Keratinocyte (primary cell): ENCODE results near the gene ARHGAP20. TPM values are rescaled to one million over a fixed set of nuclear protein-coding genes. Genes with fewer than 3 reads are reported as not detected.

ENCODE experiments used
- DNase-seq: peaks from one replicate; pipeline ENCODE4 v3.0.0-alpha.2; 2011; ENCODE audit warnings: low read depth, missing footprints, low spot score
- FAIRE-seq: peaks from 2 replicates; lab custom pipeline; 2011; peaks lifted over from hg19 to GRCh38; lab: Jason Lieb, UNC
- H2AFZ ChIP-seq: 2 replicates; pipeline ENCODE4 v1.6.0; 2012; ENCODE audit warnings: low read length, control low read depth, inconsistent platforms; ENCODE audit not compliant: control insufficient read depth
- H3K27ac ChIP-seq: 2 replicates; pipeline ENCODE4 v1.5.1; 2011; ENCODE audit warnings: low read length; ENCODE audit not compliant: control insufficient read depth, insufficient read depth
- H3K27me3 ChIP-seq: 3 replicates; pipeline ENCODE4 v1.6.0; 2011; ENCODE audit warnings: low read length; ENCODE audit not compliant: control insufficient read depth, insufficient read depth; ENCODE audit errors: extremely low read depth
- H3K36me3 ChIP-seq, 2 experiments: 2 replicates in 1 of 2; 3 replicates in 1 of 2; pipeline ENCODE4 v1.5.1; 2011; ENCODE audit warnings: low read length in 2 of 2, mild to moderate bottlenecking in 1 of 2; ENCODE audit not compliant: control insufficient read depth in 2 of 2, insufficient read depth in 2 of 2; ENCODE audit errors: extremely low read depth in 1 of 2
- H3K4me1 ChIP-seq: 3 replicates; pipeline ENCODE4 v1.5.1; 2011; ENCODE audit warnings: low read length; ENCODE audit not compliant: control insufficient read depth, insufficient read depth; ENCODE audit errors: extremely low read depth
- H3K4me2 ChIP-seq: 3 replicates; pipeline ENCODE4 v1.6.0; 2011; ENCODE audit warnings: low read depth, low read length; ENCODE audit not compliant: control insufficient read depth, insufficient read depth; ENCODE audit errors: extremely low read depth
- H3K4me3 ChIP-seq, 3 experiments: fragments of 200-600 bp in 1 of 3; sonication (generic) in 1 of 3; 2 replicates in 2 of 3; 3 replicates in 1 of 3; pipeline ENCODE4 v1.5.1; 2011 to 2016; ENCODE audit warnings: low read length in 3 of 3, mild to moderate bottlenecking in 3 of 3, control low read depth in 2 of 3, inconsistent platforms in 1 of 3, low read depth in 1 of 3, mixed read lengths in 1 of 3, mixed run types in 1 of 3, moderate library complexity in 1 of 3; ENCODE audit not compliant: control insufficient read depth in 2 of 3, insufficient read depth in 2 of 3; ENCODE audit errors: extremely low read depth in 1 of 3
- H3K79me2 ChIP-seq: 2 replicates; pipeline ENCODE4 v1.6.0; 2012; ENCODE audit warnings: low read length; ENCODE audit not compliant: control insufficient read depth, insufficient read depth
- H3K9ac ChIP-seq: 3 replicates; pipeline ENCODE4 v1.6.0; 2011; ENCODE audit warnings: low read length; ENCODE audit not compliant: control insufficient read depth, insufficient read depth; ENCODE audit errors: extremely low read depth
- H3K9me1 ChIP-seq: 3 replicates; pipeline ENCODE4 v1.6.0; 2011; ENCODE audit warnings: low read length; ENCODE audit not compliant: control insufficient read depth, insufficient read depth; ENCODE audit errors: extremely low read depth
- H3K9me3 ChIP-seq: 2 replicates; pipeline ENCODE4 v1.5.1; 2012; ENCODE audit warnings: low read depth, low read length; ENCODE audit not compliant: control insufficient read depth
- H4K20me1 ChIP-seq: 3 replicates; pipeline ENCODE4 v1.6.0; 2011; ENCODE audit warnings: low read length; ENCODE audit not compliant: control insufficient read depth, insufficient read depth; ENCODE audit errors: extremely low read depth
- CTCF ChIP-seq, 3 experiments: IDR thresholded peaks in 1 of 3; conservative IDR thresholded peaks in 1 of 3; optimal IDR thresholded peaks in 1 of 3; 2 replicates in 2 of 3; 3 replicates in 1 of 3; pipeline versions ENCODE3 to v1.5.1; 2011; ENCODE audit warnings: low read length in 3 of 3, mild to moderate bottlenecking in 3 of 3, moderate library complexity in 2 of 3, control low read depth in 1 of 3, inconsistent platforms in 1 of 3; ENCODE audit not compliant: insufficient read depth in 2 of 3; ENCODE audit errors: extremely low read depth in 1 of 3
- EZH2 ChIP-seq: IDR thresholded peaks from one replicate; pipeline ENCODE4 v1.6.1; 2012; ENCODE audit warnings: inconsistent platforms, mild to moderate bottlenecking, low read length, moderate library complexity
- dilution Hi-C: fragments of 300-500 bp; cut with MboI; formaldehyde crosslinking; loops from one replicate; pipeline ENCODE4 v1.7.0; 2020; ENCODE audit warnings: low sequenced_read_pairs; ENCODE audit not compliant: extremely low pct_ligation_motif_present
- polyA plus RNA-seq, 5 experiments: library from polyadenylated mRNA; depleted of rRNA in 3 of 5; stranded (reverse) in 3 of 5; stranded (forward) in 1 of 5; unstranded in 1 of 5; fragments of >200 nt; gene quantifications; 1 replicate in 1 of 5; 2 replicates in 3 of 5; 3 replicates in 1 of 5; pipeline versions ENCODE4 v1.2.1 to v1.2.3, GENCODE V29; 2011 to 2012; ENCODE audit warnings: missing spikeins in 2 of 5, low read depth in 1 of 5, low replicate concordance in 1 of 5

Gene ARHGAP20
- polyA plus RNA-seq, 1 donor (not counting 4 experiments of a cell fraction or from before 2014, with no cell fraction given): not detected

GRCh38 chr11:110691926-110692325, 20.3 kb downstream of the ARHGAP20 start:
- TF ChIP-seq CTCF (optimal IDR thresholded peaks at IDR 0.05 in 1 of 3, IDR thresholded peaks at IDR 0.05 in 1 of 3, conservative IDR thresholded peaks at IDR 0.05 in 1 of 3; ENCODE audit: extremely low read depth in 1 of 3, insufficient read depth in 2 of 3, low read length in 3 of 3) (no peak), EZH2 (no peak)
- Histone ChIP-seq H3K4me2 (no peak overlapping the region), H3K79me2 (no peaks in the 10 kb centered on the region), H3K9ac (no peak overlapping the region), H3K27ac (no peak overlapping the region), H2AFZ (no peak overlapping the region), H3K27me3 (no peaks in the 10 kb centered on the region), H3K9me3 (no peaks in the 10 kb centered on the region), H4K20me1 (no peaks in the 10 kb centered on the region), H3K4me3 (no peak overlapping the region), H3K4me1 (no peaks in the 10 kb centered on the region), H3K9me1 (no peaks in the 10 kb centered on the region), H3K36me3 (no peaks in the 10 kb centered on the region)
- dilution Hi-C loops: no loop called here
- no peak for DNase-seq
- FAIRE-seq: no peak

- H3K9ac ChIP-seq: no peak overlapping the region
- no peak overlapping the region for H3K4me2 ChIP-seq
- H3K4me1 ChIP-seq: no peaks in the 10 kb centered on the region
- no peaks in the 10 kb centered on the region for H3K36me3 ChIP-seq
- no peaks in the 10 kb centered on the region for H4K20me1 ChIP-seq
- no peaks in the 10 kb centered on the region for H3K9me3 ChIP-seq
- H3K9me1 ChIP-seq: no peaks in the 10 kb centered on the region
- no peak overlapping the region for H3K27ac ChIP-seq
- DNase-seq (no peak), FAIRE-seq (no peak)
- H3K4me3 ChIP-seq: no peak overlapping the region
- TF ChIP-seq EZH2: no peak
- no peak for TF ChIP-seq CTCF (optimal IDR thresholded peaks at IDR 0.05 in 1 of 3, IDR thresholded peaks at IDR 0.05 in 1 of 3, conservative IDR thresholded peaks at IDR 0.05 in 1 of 3; ENCODE audit: extremely low read depth in 1 of 3, insufficient read depth in 2 of 3, low read length in 3 of 3)
- H2AFZ ChIP-seq: no peak overlapping the region
- H3K79me2 ChIP-seq: no peaks in the 10 kb centered on the region
- dilution Hi-C loops: no loop called here
- H3K27me3 ChIP-seq: no peaks in the 10 kb centered on the region
Measured at GRCh38 chr11:110689306-110689705, 22.9 kb downstream of the ARHGAP20 start.
